Calu3 (cell line): ENCODE results near the gene CDA. TPM values are rescaled to one million over a fixed set of nuclear protein-coding genes. Genes with fewer than 3 reads are reported as not detected.

Experiments
- BruUV-seq: library from RNA; stranded (reverse); fragments of 400-500 nt; replicated peaks from 2 replicates; lab custom pipeline; 2021; lab: Mats Ljungman, UMichigan
- CTCF ChIA-PET: fragments of 300-600 bp; sonication (Branson Sonifier 250); formaldehyde crosslinking; loops from one replicate; lab custom pipeline; 2022; ENCODE audit warnings: antibody characterized with exemption; lab: Charles Lee
- DNase-seq: peaks from one replicate; pipeline ENCODE4 v3.0.0; 2022
- H3K27ac Mint-ChIP-seq: one replicate; pipeline ENCODE4 v1.8.0; 2022; ENCODE audit warnings: mixed read lengths; ENCODE audit not compliant: unreplicated experiment
- H3K27me3 Mint-ChIP-seq: one replicate; pipeline ENCODE4 v1.8.0; 2022; ENCODE audit warnings: mixed read lengths; ENCODE audit not compliant: unreplicated experiment
- H3K36me3 Mint-ChIP-seq: one replicate; pipeline ENCODE4 v1.8.0; 2022; ENCODE audit warnings: mild to moderate bottlenecking, moderate library complexity, mixed read lengths; ENCODE audit not compliant: insufficient read depth, unreplicated experiment
- H3K4me1 Mint-ChIP-seq: one replicate; pipeline ENCODE4 v1.8.0; 2022; ENCODE audit warnings: mild to moderate bottlenecking, low read depth, mixed read lengths; ENCODE audit not compliant: unreplicated experiment
- H3K4me3 Mint-ChIP-seq: one replicate; pipeline ENCODE4 v1.8.0; 2022; ENCODE audit warnings: mild to moderate bottlenecking, low read depth, moderate library complexity, mixed read lengths; ENCODE audit not compliant: unreplicated experiment
- H3K9me3 Mint-ChIP-seq: one replicate; pipeline ENCODE4 v1.8.0; 2022; ENCODE audit warnings: low read depth, mixed read lengths; ENCODE audit not compliant: unreplicated experiment
- CTCF ChIP-seq: fragments of 200-600 bp; IDR thresholded peaks from one replicate; pipeline ENCODE4 v1.8.0; 2022; ENCODE audit warnings: antibody characterized with exemption; ENCODE audit not compliant: unreplicated experiment
- intact Hi-C: fragments of 100-400 bp; cut with micrococcal nuclease; formaldehyde crosslinking; loops from one replicate; pipeline ENCODE4 v1.10.0; 2022; ENCODE audit not compliant: unreplicated experiment
- total RNA-seq: library from RNA; stranded (reverse); gene quantifications from 2 replicates; pipeline ENCODE4 v1.2.3, GENCODE V29; 2022

Gene CDA
- total RNA-seq, 1 experiment from 2014 or later = 9.0 TPM

GRCh38 chr1:20645414-20645813, 56.5 kb downstream of the CDA start:
- Mint-ChIP-seq H3K4me3 (no peak overlapping the region), H3K9me3 (no peaks in the 10 kb centered on the region), H3K4me1 (no peaks in the 10 kb centered on the region), H3K36me3 (peaks cover 34% of the 10 kb centered on the region), H3K27me3 (no peaks in the 10 kb centered on the region), H3K27ac (no peak overlapping the region)
- CTCF ChIA-PET = interaction anchor here (0.6 kb wide), 1 partner anchor 864 kb away, joined by 3 read pairs; no protein-coding TSS in a partner anchor
- intact Hi-C loops = no loop called here
- no peak for DNase-seq
- no peak for TF ChIP-seq CTCF
- no TSS peak for BruUV-seq

- CTCF ChIA-PET = no interaction called here
- intact Hi-C loops = no loop called here
- Mint-ChIP-seq H3K27me3 (no peaks in the 10 kb centered on the region), H3K4me1 (no peaks in the 10 kb centered on the region), H3K27ac (no peak overlapping the region), H3K4me3 (no peak overlapping the region), H3K36me3 (peaks cover 54% of the 10 kb centered on the region), H3K9me3 (no peaks in the 10 kb centered on the region)
- TF ChIP-seq CTCF = no peak
- DNase-seq = no peak
- no TSS peak for BruUV-seq
These were observed 59.5 kb downstream of the CDA start for GRCh38 chr1:20648438-20648837.

GRCh38 chr1:20648946-20649345, 60.0 kb downstream of the CDA start:
- intact Hi-C loops = no loop called here
- no peaks in the 10 kb centered on the region for H3K27me3 Mint-ChIP-seq
- H3K36me3 Mint-ChIP-seq = peaks cover 56% of the 10 kb centered on the region
- no peak for TF ChIP-seq CTCF
- H3K4me1 Mint-ChIP-seq = no peaks in the 10 kb centered on the region
- no peak overlapping the region for H3K27ac Mint-ChIP-seq
- no peak for DNase-seq
- no peaks in the 10 kb centered on the region for H3K9me3 Mint-ChIP-seq
- no peak overlapping the region for H3K4me3 Mint-ChIP-seq
- CTCF ChIA-PET = no interaction called here
- BruUV-seq = no TSS peak

- no peak for TF ChIP-seq CTCF
- no peak for DNase-seq
- Mint-ChIP-seq H3K4me3 (no peak overlapping the region), H3K27ac (no peak overlapping the region), H3K36me3 (peaks cover 69% of the 10 kb centered on the region), H3K4me1 (no peaks in the 10 kb centered on the region), H3K27me3 (no peaks in the 10 kb centered on the region), H3K9me3 (no peaks in the 10 kb centered on the region)
- intact Hi-C loops = no loop called here
- CTCF ChIA-PET = no interaction called here
- TSS peak; percentile 86 for BruUV-seq
These were observed 63.4 kb downstream of the CDA start for GRCh38 chr1:20652300-20652699.
